ENCODE data around the gene TRIM8. TPM values are rescaled to one million over a fixed set of nuclear protein-coding genes. Genes with fewer than 3 reads are reported as not detected.

The TRIM8 gene
- total and polyA plus RNA-seq, 2 of the 8 experiments (the other 6 are each of a cell fraction or from before 2014, with no cell fraction given), result 24.9 to 38.8 TPM

DNA sequence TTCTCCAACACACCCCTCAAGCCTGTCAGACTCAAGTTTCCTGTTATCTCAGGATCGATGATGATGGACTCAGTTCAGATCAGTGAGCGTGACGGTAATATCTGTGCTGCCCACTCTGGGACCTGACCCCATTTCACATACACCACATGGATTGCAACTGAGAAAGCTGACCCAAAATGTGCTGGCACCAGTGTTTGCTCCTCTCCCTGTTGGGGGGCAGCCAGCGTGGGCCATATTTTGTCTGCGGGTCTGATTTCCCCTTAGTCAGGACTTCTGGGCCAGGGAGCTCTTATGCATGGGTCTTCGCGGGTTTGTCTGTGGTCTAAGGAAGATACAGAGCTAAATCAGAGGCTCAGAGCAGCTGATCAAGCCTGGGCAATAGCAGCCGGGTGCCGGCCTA, 42.6 kb upstream of the TRIM8 start (continued):
- TF ChIP-seq, protein P1, sequence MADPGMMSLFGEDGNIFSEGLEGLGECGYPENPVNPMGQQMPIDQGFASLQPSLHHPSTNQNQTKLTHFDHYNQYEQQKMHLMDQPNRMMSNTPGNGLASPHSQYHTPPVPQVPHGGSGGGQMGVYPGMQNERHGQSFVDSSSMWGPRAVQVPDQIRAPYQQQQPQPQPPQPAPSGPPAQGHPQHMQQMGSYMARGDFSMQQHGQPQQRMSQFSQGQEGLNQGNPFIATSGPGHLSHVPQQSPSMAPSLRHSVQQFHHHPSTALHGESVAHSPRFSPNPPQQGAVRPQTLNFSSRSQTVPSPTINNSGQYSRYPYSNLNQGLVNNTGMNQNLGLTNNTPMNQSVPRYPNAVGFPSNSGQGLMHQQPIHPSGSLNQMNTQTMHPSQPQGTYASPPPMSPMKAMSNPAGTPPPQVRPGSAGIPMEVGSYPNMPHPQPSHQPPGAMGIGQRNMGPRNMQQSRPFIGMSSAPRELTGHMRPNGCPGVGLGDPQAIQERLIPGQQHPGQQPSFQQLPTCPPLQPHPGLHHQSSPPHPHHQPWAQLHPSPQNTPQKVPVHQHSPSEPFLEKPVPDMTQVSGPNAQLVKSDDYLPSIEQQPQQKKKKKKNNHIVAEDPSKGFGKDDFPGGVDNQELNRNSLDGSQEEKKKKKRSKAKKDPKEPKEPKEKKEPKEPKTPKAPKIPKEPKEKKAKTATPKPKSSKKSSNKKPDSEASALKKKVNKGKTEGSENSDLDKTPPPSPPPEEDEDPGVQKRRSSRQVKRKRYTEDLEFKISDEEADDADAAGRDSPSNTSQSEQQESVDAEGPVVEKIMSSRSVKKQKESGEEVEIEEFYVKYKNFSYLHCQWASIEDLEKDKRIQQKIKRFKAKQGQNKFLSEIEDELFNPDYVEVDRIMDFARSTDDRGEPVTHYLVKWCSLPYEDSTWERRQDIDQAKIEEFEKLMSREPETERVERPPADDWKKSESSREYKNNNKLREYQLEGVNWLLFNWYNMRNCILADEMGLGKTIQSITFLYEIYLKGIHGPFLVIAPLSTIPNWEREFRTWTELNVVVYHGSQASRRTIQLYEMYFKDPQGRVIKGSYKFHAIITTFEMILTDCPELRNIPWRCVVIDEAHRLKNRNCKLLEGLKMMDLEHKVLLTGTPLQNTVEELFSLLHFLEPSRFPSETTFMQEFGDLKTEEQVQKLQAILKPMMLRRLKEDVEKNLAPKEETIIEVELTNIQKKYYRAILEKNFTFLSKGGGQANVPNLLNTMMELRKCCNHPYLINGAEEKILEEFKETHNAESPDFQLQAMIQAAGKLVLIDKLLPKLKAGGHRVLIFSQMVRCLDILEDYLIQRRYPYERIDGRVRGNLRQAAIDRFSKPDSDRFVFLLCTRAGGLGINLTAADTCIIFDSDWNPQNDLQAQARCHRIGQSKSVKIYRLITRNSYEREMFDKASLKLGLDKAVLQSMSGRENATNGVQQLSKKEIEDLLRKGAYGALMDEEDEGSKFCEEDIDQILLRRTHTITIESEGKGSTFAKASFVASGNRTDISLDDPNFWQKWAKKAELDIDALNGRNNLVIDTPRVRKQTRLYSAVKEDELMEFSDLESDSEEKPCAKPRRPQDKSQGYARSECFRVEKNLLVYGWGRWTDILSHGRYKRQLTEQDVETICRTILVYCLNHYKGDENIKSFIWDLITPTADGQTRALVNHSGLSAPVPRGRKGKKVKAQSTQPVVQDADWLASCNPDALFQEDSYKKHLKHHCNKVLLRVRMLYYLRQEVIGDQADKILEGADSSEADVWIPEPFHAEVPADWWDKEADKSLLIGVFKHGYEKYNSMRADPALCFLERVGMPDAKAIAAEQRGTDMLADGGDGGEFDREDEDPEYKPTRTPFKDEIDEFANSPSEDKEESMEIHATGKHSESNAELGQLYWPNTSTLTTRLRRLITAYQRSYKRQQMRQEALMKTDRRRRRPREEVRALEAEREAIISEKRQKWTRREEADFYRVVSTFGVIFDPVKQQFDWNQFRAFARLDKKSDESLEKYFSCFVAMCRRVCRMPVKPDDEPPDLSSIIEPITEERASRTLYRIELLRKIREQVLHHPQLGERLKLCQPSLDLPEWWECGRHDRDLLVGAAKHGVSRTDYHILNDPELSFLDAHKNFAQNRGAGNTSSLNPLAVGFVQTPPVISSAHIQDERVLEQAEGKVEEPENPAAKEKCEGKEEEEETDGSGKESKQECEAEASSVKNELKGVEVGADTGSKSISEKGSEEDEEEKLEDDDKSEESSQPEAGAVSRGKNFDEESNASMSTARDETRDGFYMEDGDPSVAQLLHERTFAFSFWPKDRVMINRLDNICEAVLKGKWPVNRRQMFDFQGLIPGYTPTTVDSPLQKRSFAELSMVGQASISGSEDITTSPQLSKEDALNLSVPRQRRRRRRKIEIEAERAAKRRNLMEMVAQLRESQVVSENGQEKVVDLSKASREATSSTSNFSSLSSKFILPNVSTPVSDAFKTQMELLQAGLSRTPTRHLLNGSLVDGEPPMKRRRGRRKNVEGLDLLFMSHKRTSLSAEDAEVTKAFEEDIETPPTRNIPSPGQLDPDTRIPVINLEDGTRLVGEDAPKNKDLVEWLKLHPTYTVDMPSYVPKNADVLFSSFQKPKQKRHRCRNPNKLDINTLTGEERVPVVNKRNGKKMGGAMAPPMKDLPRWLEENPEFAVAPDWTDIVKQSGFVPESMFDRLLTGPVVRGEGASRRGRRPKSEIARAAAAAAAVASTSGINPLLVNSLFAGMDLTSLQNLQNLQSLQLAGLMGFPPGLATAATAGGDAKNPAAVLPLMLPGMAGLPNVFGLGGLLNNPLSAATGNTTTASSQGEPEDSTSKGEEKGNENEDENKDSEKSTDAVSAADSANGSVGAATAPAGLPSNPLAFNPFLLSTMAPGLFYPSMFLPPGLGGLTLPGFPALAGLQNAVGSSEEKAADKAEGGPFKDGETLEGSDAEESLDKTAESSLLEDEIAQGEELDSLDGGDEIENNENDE (IDR thresholded peaks at IDR 0.05; ENCODE audit: insufficient replicate concordance, low read length), result no peak
- TF ChIP-seq CTBP2 (IDR thresholded peaks at IDR 0.05; ENCODE audit: borderline replicate concordance, insufficient read depth, insufficient read length, low read length) (no peak), NRF1 (IDR thresholded peaks at IDR 0.05; ENCODE audit: low read depth, low read length) (no peak), HDAC2 (IDR thresholded peaks at IDR 0.05; ENCODE audit: borderline replicate concordance in 1 of 2, low read depth in 2 of 2, low read length in 2 of 2) (no peak)
- TF ChIP-seq, protein P2, sequence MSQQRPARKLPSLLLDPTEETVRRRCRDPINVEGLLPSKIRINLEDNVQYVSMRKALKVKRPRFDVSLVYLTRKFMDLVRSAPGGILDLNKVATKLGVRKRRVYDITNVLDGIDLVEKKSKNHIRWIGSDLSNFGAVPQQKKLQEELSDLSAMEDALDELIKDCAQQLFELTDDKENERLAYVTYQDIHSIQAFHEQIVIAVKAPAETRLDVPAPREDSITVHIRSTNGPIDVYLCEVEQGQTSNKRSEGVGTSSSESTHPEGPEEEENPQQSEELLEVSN (IDR thresholded peaks at IDR 0.05), result no peak
